C4-2B (cell line): ENCODE measurements around the gene TFDP1.
"Not testable (repeated sequence)": the region's sequence is repeated elsewhere in the genome, so short reads cannot be mapped to it uniquely, and the experiment has no call there.

Experiments
- CTCF ChIP-seq: fragments of 450-650 bp; conservative IDR thresholded peaks from 2 replicates; pipeline ENCODE4 v1.5.1; 2017; ENCODE audit warnings: mild to moderate bottlenecking
- ZFX ChIP-seq: fragments of 450-650 bp; IDR thresholded peaks from 2 replicates; pipeline ENCODE4 v1.6.1; 2017

GRCh38 chr13:113624640-113625304 lies 40.2 kb downstream of the TFDP1 start:
- not testable (repeated sequence) for TF ChIP-seq CTCF, ZFX
